Measurements from ENCODE around the gene BMPER.

GRCh38 chr7:33880787-33881186 lies 24.6 kb upstream of the BMPER start:
- TF ChIP-seq ISL1 (CRISPR knock-in tag; IDR thresholded peaks at IDR 0.05) (no peak), ZNF70 (CRISPR knock-in tag; IDR thresholded peaks at IDR 0.05) (no peak), GLIS3 (CRISPR knock-in tag; IDR thresholded peaks at IDR 0.05) (no peak)

All from SK-N-SH treated with all-trans-retinoic acid at 6 μM for 48 hours (cell line).